Measurements from ENCODE around the gene PSPC1.

PSPC1 gene

DNA sequence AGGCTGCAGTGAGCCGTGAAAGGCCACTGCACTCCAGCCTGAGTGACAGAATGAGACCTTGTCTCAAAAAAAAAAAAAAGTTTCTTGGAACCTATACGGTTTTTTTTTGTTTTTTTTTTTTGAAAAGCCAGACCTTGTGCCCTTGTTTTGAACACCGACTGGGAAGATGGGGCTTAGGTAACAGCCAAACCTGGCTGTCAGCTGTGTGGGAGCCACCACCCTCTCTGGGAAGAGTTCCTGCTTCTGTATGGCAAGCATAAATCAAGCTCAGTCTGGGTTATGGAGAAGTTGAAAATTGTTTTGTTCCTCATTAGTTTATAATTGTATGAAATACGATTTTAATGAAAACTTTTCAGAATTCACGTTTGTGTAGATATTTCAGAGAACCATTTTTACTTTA lies 109.8 kb downstream of the PSPC1 start:
- no peak for DNase-seq

DNA sequence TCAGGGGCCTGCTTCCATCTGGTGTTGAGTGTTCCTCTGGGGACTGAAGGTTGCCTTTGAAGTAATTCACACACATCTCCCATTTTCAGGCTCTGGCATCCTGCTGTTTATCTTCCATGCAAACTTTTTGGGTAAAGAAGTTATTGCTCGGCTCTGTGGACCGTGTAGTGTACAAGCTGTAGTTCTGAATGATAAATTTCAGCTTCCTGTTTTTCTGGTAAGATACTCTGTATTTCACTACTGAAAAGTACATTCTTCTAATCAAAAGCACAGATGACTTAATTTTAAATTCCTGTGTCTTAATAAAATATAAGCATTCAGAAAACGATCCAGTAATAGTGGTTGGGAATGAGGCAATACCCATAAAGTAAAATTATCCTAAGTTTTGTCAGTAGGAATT lies 112.6 kb downstream of the PSPC1 start:
- DNase-seq, result no peak

DNA sequence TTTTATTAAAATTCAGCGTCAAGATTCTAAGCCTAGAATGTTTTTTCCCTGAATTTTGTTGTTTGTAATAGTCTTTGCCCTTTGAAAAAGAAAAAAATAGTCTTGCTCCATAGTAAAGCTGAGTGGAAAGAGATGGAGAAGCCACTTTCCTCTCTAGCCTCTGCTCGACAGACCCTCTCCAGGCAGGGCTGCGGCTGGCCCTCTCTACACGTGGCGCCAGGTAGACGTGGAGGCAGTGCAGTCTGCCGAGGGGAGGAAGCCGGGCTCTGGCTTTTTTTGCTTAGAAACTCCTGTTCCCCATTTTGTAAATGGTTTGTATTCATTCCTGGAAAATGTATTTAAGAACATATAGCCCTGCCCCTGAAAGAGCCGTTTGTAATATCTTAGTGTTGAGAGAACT lies 114.0 kb downstream of the PSPC1 start:
- DNase-seq, result no peak

DNA sequence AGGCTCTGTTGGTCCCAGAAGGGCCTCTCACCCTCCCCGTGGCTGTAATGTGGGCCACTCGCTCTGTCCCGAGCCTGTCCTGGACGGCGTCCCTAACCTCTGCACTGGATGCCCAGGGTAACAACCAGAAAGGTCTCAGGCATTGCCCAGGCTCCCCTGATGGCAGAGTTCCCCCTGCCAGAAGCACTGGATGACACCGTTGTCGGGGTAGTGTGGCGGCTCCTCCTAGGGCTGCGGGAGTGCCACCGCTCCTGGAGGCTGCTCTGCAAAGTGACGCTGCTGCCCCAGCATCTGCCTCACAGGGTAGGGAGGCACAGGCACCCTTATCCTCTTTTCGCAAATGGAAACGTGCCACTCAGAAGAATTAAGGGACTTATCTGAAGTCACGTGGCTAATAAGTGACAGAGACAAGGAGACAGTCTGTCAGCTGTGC lies 117.3 kb downstream of the PSPC1 start:
- no peak for DNase-seq

DNA sequence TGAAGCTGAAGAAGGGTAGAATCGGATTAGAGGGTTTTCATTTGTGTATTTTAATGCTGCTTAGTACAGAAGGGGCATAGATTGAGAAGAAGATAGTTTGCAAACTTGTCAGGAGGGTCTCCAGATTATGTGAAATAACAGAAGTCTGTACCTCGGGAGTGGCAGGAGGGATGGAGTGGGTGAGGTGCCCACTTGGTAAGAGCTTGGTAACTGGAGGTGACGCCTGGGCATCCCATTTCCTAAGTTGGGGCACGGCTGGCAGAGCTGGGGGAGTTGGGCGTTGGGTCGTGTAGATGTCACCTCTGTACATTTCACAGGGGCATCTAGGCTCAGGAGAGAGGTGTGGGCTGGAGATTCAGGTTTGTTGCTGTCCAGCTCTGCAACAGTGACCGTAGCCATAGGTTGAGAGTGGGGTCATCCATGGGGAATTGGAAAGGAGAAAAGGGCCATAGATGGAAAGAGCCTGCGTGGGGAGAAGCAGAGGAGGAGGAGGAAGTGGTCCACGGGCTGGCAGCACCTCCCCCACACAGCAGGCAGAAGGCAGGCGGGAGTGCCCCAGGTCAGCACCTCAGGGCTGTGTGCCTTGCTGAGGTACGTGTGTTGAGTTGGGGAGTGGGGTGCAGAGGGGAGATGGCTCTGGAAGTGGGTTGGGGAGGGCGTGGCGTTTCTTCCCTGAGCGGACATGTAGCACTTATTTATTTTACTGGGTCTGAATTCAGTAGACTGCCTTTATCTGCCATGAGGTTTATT lies 118.1 kb downstream of the PSPC1 start:
- no peak for DNase-seq

DNA sequence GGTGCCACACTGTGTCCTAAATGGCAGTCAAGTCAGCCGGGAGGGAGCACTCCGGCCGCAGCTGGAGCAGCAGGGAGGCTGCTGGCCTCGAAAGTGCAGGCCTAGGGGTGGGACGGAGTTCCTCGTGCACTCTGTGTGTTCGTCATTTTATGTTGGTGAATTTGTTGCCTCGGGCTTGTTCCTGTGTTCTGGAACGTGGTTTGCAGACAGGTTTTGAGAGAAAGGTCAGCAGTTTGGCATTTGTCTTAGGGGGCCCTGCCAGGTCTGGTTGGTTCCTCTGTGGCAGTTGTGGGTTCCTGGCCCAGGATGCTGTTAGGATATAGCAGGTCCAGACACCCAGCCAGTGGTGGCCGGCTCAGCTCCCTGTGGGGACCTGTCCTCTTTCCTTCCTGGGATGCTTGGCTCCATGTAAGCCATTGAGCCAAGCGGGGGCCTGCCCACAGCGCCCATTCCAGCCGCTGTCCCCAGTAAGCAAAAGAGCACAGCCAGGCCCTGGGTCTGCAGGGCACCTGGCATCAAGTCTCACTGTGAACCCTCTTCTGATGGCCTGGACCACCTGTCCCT lies 119.2 kb downstream of the PSPC1 start:
- DNase-seq, result no peak

DNA sequence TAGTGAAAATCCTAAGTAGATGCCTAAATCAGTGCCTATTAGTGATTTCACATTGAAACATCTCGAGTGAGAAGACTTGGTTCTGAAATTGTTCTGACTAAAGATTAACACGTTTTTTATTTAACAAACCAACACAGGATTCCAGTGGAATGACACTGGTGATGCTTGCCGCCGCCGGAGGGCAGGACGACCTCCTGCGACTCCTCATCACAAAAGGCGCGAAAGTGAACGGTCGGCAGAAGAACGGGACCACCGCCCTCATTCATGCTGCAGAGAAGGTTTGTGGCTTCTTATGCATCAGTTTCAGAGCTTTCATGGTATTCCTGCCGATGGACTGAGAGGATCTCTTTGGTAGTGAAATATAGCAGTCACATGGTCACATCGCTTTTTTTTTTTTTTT lies 121.2 kb downstream of the PSPC1 start:
- no peak for DNase-seq

DNA sequence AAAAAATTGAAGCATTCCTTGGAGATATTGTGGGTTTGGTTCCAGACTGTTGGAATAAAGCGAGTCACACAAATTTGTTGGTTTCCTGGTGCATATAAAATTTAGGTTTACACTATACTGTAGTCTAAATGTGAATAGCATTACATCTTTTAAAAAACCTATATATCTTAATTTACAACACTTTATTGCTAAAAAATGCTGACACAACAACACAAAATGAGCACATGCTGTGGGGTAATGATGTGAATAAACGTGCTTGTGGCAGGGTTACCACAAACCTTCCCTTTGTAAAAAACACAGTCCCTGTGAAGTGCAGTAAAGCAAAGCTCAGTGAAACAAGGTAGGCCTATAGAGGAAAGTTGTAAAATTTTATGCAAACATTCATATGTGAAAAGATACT lies 121.6 kb downstream of the PSPC1 start:
- no peak for DNase-seq

DNA sequence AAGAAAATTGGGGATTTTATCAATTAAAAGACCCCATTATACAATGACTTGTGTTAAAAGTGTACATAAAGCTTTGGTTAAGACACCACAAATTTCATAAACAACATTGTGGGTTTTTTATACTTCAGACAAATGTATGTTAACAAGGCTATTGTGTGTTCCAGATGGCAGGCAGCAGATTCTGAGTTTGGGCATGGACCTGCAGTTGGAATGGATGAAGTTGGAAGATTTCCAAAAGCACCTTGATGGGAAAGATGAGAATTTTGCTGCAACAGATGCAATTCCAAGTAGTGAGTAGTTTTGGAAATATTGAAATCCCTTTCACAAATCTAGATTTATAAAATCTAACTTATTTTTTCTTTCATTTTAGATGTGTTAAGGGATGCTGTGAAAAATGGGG lies 123.9 kb downstream of the PSPC1 start:
- no peak for DNase-seq

DNA sequence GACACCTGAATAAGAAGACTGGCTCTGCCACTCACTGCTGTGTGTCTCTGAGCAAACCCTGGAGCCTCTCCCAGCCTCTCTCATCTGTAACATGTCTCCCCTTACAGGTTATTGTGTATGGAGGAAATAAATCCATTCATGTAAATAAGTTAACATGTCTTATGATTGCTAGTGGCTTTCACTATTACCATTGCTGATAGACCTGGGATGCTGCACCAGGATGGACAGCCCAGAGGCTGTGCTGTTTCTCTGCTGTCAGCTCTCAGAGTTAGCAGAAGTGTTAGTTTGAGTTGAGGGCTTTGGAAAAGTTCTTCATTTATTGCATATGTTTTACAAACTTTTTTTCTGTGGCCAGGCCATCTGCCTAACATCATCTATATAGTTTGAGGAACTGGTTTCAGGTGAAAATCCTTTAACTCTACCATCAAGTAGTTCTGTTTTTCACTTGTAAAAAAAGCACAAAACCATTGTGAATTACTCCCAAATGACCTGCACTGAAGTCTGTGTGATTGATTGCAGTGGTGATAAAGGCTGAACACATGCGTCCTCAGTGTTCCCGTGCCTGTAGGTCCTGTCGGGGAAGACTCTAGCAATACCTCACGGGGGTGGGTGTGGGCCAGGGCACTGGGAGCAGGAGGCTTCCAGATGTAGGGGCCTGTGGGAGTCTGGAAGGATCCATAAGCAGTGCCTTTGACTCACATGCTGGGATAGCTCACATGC lies 124.7 kb downstream of the PSPC1 start:
- DNase-seq, result peak; percentile 68

Data from MV-4-11 (cell line).